GM19438 (cell line): ENCODE results near the gene NAPB.

Experiments
- ATAC-seq: cut with Tn5 transposase; IDR thresholded peaks from one replicate; pipeline ENCODE4 v1.9.1; 2021; ENCODE audit warnings: low read depth; ENCODE audit not compliant: unreplicated experiment

Gene NAPB

DNA sequence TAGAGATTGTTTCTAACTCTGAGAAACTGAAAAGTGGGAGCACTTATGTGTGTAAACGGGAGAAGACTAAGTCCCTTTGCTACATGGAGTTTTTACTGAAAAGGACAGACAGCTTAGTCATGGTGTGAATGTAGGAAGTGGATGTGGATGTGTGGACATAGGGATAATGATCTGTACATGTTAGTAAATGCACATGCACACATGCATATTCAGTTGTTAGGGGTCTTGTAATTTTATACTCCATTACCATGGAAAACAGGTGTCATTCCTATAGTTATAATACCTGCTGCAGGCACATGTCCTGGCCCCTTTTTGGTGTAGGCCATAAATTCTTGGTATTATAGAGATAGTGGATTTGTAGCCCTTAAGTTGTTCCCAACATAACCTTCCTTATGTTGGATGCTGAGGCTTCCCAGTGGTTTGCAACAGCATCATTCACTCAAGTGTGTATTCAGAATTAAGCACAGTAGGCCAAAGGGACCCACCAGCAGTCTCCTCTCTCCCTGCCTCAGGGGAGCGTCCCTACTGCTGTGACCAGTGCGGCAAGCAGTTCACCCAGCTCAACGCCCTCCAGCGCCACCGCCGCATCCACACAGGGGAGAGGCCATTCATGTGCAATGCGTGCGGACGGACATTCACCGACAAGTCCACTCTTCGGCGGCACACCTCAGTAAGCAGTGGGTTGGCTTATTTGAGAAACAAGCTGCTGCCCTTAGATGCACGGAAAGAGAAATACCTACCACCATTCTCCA lies 52.0 kb downstream of the NAPB start:
- ATAC-seq, result no peak

DNA sequence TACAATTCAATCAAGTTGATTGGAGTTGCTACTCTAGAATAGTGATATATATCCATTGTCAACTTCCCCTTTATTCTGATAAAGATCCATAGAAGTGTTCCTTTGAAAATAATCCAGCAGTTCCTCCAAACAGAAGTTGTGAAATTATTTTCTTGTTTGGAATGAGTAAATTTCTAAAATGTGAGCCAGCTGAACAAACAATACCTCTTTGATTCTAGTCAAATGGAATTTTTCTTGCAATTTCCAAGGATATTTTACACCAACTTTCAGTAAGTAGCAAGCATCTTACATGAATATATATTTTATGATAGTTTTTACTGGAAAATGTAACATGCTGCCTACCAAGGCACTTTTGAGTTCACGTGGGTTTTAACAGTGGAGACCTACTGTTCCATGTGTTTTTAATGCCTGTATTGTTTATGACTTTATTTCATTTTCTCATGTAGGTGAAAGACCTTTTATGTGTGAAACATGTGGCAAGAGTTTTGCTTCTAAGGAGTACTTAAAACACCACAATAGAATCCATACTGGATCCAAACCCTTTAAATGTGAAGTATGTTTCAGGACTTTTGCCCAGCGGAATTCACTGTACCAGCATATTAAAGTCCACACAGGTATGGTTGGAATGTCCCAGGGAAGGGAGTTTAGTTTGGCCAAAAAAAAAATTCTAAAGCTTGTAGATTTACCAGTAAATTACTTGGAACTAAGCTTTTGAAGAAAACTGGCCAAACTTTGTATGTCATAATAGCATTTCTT lies 52.8 kb downstream of the NAPB start:
- ATAC-seq, result no peak

DNA sequence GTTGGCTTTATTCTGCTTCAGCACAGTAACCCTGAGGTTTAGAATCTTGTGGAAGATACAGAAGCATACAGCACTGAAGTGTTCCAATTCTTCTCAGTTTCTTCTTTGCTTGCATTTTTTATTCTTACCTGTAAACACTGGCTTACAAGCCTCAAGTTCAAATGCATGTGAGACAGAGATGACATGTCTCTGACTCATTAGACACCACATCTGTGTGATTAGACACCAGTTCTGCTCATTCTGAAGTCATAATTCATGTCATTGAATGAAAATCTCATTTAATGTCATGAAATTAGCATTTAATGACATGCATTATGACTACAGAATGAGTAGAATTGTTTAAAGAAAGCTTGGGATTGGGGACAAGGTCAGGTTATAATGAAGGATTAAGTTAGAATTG lies 53.5 kb downstream of the NAPB start:
- no peak for ATAC-seq

DNA sequence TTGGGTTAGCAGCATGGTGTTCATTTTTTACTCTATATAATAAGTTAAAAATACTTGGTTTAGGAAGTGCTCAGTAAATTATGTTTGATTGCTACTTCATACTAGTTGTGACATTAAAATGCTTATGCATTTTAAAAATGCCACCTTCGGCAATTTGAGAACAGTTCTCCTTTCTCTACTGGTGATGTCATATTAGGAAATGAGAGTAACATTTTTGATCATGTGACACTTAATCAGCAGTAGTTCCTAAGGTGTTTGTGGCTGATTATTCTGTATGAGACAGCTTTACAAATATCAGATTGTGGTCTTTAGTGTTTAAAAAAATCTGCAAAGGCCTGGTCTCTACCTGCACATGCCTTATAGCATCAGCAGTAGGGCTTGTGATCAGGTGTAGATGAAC lies 54.9 kb downstream of the NAPB start:
- no peak for ATAC-seq

DNA sequence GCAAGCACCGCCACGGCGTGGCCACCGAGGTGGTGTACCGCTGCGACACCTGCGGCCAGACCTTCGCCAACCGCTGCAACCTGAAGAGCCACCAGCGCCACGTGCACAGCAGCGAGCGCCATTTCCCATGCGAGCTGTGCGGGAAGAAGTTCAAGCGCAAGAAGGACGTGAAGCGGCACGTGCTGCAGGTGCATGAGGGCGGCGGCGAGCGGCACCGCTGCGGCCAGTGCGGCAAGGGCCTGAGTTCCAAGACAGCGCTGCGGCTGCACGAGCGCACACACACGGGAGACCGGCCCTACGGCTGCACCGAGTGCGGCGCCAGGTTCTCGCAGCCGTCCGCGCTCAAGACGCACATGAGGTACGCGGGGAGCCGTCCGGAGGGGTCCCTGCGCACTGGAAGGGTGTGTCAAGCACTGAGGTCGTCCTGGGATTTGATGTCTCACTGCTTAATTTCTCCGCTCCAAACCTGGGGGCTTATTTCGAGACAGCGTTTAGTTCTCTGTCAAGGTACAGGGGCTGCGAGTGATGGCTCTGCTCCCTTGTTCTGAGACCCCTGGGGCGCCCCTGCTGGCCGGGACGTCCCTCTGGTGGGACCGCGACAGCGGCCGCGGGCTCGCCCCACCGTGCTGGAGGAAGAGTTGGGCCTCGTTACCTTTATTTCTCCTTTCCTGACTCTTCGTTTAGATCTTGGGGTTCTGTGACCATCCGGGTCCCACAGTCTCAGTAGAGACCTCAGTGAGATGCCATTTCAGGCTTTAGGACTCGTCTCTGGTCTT lies 55.7 kb downstream of the NAPB start:
- no peak for ATAC-seq

DNA sequence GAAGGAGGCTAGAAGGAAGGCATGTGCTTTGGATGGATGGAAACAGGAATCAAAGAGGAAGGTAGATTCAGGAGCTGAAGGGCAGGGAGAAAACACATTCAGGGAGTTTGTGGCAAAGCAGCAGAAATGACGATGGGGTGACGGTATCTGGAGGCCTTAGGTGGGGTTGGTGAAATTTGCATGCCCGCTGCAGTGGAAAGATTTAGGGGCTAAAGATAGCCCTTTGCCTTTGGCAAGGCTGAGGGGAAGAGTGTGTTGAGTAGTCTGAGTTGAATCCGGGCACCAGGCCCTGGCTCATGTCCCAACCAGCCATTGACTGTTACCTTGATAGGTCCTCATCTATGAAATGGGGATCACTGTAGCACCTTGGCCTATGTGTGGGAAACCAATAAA lies 58.0 kb downstream of the NAPB start:
- ATAC-seq, result no peak

DNA sequence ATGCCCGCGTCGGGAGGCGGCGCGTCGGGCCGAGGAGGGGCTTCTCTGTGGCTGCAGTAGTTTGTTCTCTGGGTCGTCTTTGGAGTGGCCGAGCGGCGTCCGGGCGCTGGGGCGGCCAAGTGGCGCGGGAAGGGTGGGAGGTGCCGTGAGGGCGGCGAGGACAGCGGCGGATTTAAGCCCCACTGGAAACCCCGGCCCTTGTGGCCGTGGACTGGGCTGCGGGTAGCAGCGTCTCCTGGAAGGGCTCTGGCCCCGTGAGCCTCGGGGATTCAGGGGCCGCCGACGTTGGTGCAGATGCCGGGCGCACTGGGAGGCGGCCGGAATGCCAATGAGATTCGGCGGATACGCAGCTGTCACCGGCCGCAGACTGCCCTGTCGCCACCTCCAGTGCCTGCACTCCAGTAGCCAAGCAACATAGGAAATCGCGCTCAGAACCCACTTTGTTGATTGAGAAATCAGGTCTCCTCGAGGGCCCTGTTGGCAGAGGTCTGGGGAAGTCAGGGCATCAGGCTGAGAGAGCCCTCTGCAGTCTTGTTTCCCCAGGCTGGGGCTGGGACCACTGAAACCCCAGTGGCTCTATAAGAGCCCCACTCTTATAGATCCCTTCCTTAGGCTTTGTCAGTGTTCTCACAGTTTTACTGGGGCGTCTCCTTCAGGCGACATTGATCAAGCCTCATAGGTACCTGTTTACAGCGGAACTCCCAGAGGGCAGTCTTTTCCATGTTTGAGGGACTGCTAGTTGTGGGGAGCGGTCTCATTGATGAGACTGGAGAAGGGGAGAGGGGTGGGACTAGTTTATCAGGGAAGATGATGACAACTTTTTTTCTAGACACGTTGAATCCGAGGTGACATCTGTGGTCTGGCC lies 58.7 kb downstream of the NAPB start:
- ATAC-seq, result peak; percentile 19

DNA sequence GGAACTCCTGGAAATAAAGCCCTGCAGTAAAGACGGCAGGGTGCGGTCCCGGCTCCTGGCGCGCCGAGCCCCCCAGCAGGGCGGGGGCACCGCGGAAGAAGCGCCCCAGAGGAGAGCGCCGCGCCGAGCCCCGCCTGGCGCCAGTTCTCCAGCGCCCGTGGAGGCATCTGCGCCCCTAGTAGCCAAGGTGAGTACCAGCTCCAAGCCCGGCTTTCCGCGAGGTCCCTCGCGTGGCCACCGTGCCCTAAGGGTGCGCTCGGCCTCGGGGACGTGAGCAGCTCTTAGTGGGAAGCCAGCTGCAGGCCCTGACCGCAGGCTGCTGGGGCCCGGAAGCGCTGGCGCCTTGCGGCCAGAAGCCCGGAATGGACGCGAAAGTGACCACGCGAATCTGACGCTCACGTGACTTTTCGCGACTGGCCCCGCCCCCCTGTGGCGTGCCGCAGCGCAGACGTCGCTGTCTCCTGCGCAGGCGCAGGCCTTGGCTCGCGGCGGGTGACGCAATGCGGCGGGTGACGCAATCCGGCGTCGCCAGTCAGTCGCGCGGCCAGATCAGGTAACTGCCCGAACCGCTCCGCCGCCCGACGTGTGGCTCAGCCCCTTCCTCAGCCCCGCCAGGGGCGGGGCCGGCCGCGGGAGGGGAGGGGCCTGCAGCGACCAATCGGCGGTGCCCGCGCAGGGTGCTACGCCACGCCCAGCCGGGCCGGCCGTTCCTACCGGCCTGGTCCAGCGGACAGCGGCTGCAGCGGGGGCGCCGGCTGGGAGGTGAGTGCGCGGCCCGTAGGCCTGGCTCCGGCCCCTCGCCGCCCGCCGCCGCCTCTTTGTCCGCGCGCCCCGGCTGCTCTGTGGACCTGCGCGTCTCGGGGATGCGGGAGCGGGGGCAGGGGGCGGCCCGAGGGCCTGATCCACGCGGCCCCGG lies 59.6 kb downstream of the NAPB start, which contains the start of gene GZF1:
Gene GZF1, plus strand, starts transcription at position 707 of the 916 bp plus-strand sequence. CDS start 2,202 bp downstream, outside the sequence.
- peak; percentile 53 for ATAC-seq

DNA sequence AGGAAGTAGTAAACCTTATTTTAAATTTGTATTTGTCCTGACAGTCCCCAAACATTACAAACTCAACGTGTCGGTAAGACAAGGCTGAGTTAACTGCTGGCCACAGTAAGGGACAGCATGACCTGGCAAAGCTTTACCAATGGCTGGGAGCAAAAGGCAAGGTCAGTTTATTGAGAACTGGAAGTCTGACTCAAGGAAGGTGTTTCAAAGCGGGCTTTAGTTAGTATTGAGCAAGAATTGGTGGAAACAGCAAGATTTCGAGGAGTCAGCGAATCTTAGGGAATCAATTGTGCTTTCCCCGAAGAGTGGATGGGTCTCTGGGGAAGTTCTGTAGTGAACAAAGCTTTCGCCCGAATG lies 60.2 kb downstream of the NAPB start:
- no peak for ATAC-seq

DNA sequence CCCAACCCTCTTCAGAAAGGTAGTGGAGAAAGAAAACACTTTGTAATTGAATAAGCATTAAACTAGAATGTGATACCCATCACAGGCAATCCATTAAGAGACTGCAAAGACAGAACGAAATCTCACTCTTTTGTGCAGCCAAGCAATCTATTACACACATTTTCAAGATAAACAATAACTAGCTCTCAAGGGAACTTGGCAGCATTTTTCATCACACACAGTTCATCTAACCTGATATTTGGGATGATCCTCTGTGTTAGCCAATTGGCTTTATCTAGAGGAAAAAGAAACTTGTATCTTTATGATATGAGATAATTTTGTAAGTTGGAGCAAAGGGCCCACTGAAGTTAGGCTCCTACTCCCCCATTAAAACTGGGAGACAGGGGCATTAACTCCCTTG lies 60.8 kb downstream of the NAPB start:
- no peak for ATAC-seq

DNA sequence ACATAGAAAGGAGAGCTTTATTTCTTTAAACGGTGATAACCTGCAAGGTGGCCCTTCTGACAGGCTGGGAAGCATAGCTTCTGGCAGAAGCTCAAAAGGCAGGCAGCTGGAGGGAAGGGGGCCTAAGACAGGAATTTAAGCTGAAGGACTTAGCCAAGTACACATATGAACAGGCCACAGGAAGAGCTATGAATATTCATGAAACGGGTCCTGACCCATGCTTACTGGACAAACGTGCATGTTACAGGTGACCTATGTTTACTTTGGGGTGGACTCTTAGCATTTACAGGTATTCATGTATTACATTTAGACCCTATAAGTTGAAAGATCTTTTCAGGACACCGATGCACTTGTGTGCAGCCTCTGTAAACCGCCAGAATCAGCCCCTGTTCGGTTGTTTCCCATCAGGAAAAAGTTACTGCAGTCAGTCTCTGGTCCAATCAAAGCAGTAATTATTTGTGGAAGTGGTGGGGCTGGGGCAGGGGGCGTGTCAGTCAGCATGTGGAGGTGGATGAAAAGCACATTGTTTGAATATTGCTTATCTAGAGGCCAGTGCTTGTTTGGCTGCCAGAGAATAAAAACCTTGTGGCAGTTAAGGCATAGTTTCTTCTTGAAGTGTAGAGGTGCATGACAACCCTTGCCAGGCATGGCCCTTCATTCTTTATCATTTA lies 62.2 kb downstream of the NAPB start:
- no peak for ATAC-seq

DNA sequence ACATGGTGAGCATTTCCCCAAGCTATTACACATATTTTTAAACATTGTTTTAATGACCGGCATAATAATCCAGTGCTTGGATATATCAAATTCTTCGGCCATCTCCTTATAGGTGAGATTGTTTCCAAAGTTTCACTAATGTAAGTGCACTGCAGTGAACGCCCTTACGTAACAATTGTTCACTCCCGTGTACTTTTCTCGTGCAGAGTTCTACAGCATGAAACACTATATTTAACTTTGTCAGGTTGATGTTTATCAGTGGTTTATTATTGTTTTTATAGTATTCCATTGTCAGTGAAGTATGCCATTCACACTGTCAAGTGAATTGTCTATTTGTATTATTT lies 62.8 kb downstream of the NAPB start:
- ATAC-seq, result no peak

DNA sequence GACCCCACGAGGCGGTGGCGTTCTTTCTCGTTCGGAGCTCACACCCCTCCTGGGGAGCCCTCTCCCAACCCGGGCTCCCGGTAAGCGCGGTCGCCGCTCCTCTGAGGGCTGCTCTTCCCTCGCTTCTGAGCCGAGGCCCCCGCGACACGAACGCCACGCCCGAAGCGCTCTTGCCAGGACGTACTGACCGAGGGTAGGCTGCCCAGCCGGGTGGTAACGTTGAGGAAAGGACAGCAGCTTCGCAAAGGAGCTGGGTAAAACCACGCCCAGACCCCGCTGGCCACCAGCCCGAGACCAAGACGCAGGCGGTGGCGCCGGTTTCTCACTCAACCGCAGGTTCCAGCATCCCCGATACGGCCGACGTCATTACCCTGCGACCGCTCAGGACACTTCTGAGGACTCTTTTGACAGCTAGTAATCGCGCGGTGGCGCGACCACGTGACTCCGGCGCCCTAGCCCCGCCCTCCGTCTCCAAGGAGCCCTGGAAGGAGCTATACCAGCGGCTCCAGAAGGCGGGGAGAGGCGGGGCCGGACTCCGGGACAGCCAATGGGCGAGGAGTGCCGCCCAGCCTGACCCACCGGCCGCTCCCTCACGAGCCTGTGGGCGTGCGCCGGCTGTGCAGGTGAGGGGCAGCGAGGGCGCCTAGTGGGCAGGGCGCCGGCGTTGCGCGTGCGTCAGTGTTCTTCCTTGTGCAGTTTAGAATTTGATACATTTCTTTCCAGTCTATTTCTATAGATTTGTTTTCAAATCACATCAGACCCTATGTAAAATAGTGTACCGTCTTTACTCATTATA lies 63.3 kb downstream of the NAPB start:
- peak; percentile 64 for ATAC-seq

DNA sequence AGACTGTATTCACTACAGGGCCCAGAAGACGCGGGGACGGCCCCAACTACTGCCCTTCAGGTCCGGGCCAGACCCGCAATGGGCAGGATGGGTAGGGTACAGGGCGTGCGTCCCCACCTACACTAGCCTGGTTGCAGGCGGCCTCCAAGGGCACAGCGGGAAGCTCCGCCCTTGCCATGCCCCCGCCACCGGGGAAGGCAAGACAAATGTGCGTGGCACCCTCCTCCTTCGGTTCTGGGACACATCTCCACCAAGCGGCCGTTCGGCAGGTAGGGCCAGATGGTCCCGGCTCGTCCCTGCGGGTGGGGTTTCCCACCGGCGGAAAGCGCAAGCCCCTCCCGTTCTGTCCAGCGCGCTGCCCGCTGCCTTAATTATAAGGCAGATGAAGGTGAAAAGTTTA lies 65.1 kb downstream of the NAPB start:
- ATAC-seq, result no peak

DNA sequence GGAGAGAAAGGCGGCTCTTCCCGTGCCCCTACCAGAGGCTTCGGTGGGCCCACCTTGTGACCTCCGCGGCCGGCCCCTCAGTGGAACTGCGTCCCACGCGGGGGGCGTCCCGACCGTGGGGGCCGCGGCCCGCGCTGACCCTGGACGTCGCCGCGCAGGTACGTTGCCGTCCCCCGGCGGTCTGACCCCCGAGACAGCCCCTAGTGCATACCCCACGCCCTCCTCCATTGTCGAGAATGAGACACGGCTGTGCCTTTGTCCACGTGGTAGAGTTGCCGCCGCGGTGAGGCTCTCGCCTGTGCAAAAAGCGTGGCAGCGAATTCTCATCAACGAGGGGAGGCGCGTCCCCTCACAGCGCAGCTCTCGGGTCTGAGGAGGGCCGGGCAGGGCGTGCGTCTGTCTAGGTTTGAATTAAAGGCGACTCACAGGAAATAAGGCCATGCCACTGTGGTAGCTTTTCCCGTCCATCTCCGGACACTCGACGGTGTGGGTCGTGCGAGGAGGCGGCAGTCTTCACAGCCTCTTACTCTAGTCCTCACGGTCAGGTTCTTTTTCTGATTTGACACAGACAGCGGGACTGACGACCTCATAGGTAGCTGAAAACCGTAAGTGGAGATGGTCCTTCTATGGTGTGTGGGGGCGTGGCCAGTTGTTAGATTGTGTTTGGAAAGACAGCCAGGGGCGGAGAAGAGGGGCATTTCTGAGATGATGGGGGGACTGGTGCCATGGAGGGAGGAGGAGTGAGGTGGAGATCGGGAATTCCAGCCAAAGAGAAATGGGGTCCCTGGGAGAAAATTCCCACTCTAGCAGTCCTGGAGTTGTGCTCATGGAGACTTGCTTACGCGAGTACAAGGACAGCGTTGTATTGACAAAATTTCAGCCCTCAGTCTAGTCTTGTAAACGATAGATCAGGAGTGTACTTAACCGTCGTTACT lies 70.1 kb downstream of the NAPB start:
- ATAC-seq, result peak; percentile 23

DNA sequence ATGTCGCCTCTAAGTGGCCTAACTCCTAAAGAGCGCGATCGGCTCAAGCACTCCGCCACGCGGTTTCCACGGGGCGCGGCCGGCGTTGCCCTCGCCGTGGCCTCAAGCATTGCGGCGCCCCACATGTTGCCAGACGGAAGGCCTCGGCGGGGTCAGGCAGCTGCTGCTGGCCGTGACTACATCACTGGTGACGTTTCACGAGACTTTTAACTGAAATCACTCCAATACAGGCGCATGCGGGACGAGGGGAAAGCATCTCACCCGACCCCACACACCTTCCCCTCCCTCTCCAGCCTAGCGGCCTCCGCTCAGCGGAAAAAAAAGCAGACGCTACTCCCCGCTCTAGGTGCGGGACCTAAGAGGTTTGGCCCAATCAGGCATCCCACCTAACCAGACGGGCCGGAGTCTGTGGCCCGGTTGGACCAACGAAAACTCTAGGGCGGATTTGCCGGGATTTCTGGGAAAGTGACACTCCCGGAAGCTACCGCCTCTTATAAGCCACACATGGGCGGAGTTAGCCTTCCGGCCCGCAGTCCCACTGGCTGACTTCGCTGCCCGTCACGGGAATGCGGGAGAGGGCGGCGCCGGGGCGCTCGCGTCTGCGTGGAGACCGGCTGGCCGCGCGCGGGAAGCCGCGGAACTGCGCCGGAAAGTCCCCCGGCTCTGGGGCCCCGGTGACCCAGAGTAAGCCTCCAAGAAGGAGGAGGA lies 70.9 kb downstream of the NAPB start, which contains the start of gene NXT1:
Gene NXT1, plus strand, starts transcription at position 596 of the 708 bp plus-strand sequence. CDS start 3,251 bp downstream, outside the sequence.
- ATAC-seq, result peak; percentile 80
